A549 (cell line): Measurements from ENCODE around the gene CCDC106. TPM values are rescaled to one million over a fixed set of nuclear protein-coding genes. Genes with fewer than 3 reads are reported as not detected.

Source experiments
- ATAC-seq, 2 experiments: fragments of 200-7000 bp in 1 of 2; fragments of >200 bp in 1 of 2; cut with Nextera tagmentation in 1 of 2; cut with Tn5 transposase in 1 of 2; 3 replicates each; pipeline versions ENCODE4 v1.8.0 to v1.9.1; 2018 to 2020; ENCODE audit warnings: mild to moderate bottlenecking in 1 of 2, moderate library complexity in 1 of 2
- CTCF ChIA-PET: fragments of 300-600 bp; sonication (Branson Sonifier 250); formaldehyde crosslinking; extraction: SDS; loops from one replicate; lab custom pipeline; 2021; ENCODE audit warnings: antibody characterized with exemption, inconsistent platforms; lab: Yijun Ruan, JAX
- POLR2A ChIA-PET: fragments of 350-600 bp; formaldehyde crosslinking; extraction: SDS; loops from one replicate; lab custom pipeline; 2021; ENCODE audit warnings: antibody characterized with exemption, inconsistent platforms; lab: Yijun Ruan, JAX
- DNase-seq, 2 experiments: peaks; one replicate each; pipeline versions ENCODE4 v3.0.0 to v3.0.0-alpha.2; 2011 to 2016; ENCODE audit warnings: low read depth in 1 of 2, low spot score in 1 of 2
- FAIRE-seq: peaks from 2 replicates; lab custom pipeline; 2011; peaks lifted over from hg19 to GRCh38; lab: Jason Lieb, UNC
- H3K27ac ChIP-seq, 2 experiments: fragments of >200 bp; sonication (Bioruptor Twin); formaldehyde crosslinking; 3 replicates each; pipeline ENCODE4 v1.5.1; 2016 to 2017
- H3K4me1 ChIP-seq: fragments of >200 bp; sonication (Bioruptor Twin); formaldehyde crosslinking; 3 replicates; pipeline ENCODE4 v1.6.1; 2016
- H3K4me2 ChIP-seq: fragments of >200 bp; sonication (Bioruptor Twin); formaldehyde crosslinking; 3 replicates; pipeline ENCODE4 v1.6.1; 2016
- H3K4me3 ChIP-seq: fragments of >200 bp; sonication (Bioruptor Twin); formaldehyde crosslinking; 3 replicates; pipeline ENCODE4 v1.5.1; 2016
- H3K9me3 ChIP-seq: fragments of >200 bp; sonication (Bioruptor Twin); formaldehyde crosslinking; 3 replicates; pipeline ENCODE4 v1.6.1; 2016
- CBX8 ChIP-seq: fragments of 200-600 bp; sonication (generic); IDR thresholded peaks from 2 replicates; pipeline ENCODE4 v1.6.1; 2016
- EHMT2 ChIP-seq: fragments of 200-600 bp; sonication (generic); IDR thresholded peaks from 2 replicates; pipeline ENCODE4 v1.6.1; 2016; ENCODE audit warnings: antibody characterized with exemption, low read depth, mild to moderate bottlenecking, moderate library complexity
- FOSB ChIP-seq: fragments of 250-450 bp; sonication (Bioruptor Pico); IDR thresholded peaks from 2 replicates; pipeline ENCODE4 v1.5.0; 2020; ENCODE audit warnings: mild to moderate bottlenecking, moderate library complexity
- MAFK ChIP-seq: fragments of 450-650 bp; IDR thresholded peaks from 2 replicates; pipeline ENCODE4 v1.6.1; 2014; ENCODE audit not compliant: partially characterized antibody
- POLR2A ChIP-seq: IDR thresholded peaks from 2 replicates; pipeline ENCODE4 v1.6.1; 2012; ENCODE audit warnings: mild to moderate bottlenecking, low read length
- RAD21 ChIP-seq, 2 experiments: fragments of >200 bp in 1 of 2; sonication (Bioruptor Twin) in 1 of 2; formaldehyde crosslinking in 1 of 2; IDR thresholded peaks in 1 of 2; conservative IDR thresholded peaks in 1 of 2; 2 replicates in 1 of 2; 3 replicates in 1 of 2; pipeline ENCODE4 v1.6.1; 2012 to 2018; ENCODE audit warnings: inconsistent platforms in 1 of 2
- RCOR1 ChIP-seq: fragments of 150-350 bp; IDR thresholded peaks from 2 replicates; pipeline ENCODE4 v1.6.1; 2014; ENCODE audit warnings: antibody characterized with exemption, low read length, low read depth
- SMC3 ChIP-seq: fragments of >200 bp; sonication (Bioruptor Twin); formaldehyde crosslinking; IDR thresholded peaks from 3 replicates; pipeline ENCODE4 v1.6.1; 2018; ENCODE audit warnings: inconsistent platforms
- TP53 ChIP-seq: fragments of 250-450 bp; sonication (Bioruptor Pico); IDR thresholded peaks from 2 replicates; pipeline ENCODE4 v1.5.0; 2021; ENCODE audit warnings: mild to moderate bottlenecking, moderate library complexity
- WGBS: methylation state at CpG from one replicate; pipeline ENCODE4 v1.1.6; 2017; ENCODE audit errors: missing lambda C conversion rate; 5-methylcytosine and 5-hydroxymethylcytosine counted together
- polyA plus RNA-seq, 4 experiments: library from polyadenylated mRNA; depleted of rRNA in 3 of 4; stranded (reverse); fragments of >200 nt; fragmentation: RNase III in 1 of 4; extraction: RNeasy Plus Mini Kit Qiagen cat#74134 plus additional on column Dnase treatment in 1 of 4; gene quantifications; 2 replicates in 3 of 4; 3 replicates in 1 of 4; pipeline ENCODE4 v1.2.3, GENCODE V29; 2011 to 2017
- TF ChIP-seq, protein P1 (sequence below): fragments of 150-350 bp; IDR thresholded peaks from 2 replicates; pipeline ENCODE4 v1.6.1; 2014; ENCODE audit warnings: low read depth, mild to moderate bottlenecking, low read length
- TF ChIP-seq, protein P2 (sequence below): IDR thresholded peaks from 2 replicates; pipeline ENCODE4 v1.6.1; 2012
- TF ChIP-seq, protein P3 (sequence below): IDR thresholded peaks from 2 replicates; pipeline ENCODE4 v1.6.1; 2012
- TF ChIP-seq, protein P4 (sequence below): fragments of >200 bp; sonication (Bioruptor Twin); formaldehyde crosslinking; IDR thresholded peaks from 3 replicates; pipeline ENCODE4 v1.5.1; 2016

Gene CCDC106
- polyA plus RNA-seq, 2 of the 4 experiments (the other 2 are of a cell fraction): 5.2 to 17.6 TPM

DNA sequence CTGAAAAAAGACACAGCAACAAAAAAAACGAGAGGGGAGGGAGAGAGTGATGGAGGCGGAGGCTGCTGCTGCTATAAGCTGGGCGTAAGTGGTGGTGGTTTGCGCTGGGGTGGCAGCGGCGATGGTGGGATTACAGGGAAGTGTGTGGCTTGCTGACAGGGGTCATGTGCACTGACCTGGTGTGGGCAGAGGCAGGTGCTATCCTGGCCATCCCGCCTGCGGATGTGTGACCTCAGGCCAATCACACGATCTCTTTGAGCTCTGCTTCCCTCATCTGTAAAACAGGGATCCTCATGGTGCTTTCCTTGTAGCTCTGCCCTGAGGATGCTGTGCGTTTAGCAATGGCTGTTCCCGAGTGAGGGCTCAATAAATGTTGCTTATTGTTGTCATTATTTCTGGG lies 10.5 kb upstream of the CCDC106 start:
- Histone ChIP-seq H3K4me1 (peaks cover 21% of the 10 kb centered on the region), H3K27ac (no peak overlapping the region), H3K4me3 (no peak overlapping the region), H3K4me2 (no peak overlapping the region), H3K9me3 (no peaks in the 10 kb centered on the region)
- FAIRE-seq (no peak), ATAC-seq (no peak), DNase-seq (no peak)
- ChIA-PET CTCF (interaction anchor here (0.8 to 24.9 kb wide), 12 partner anchors 9 to 696 kb away, joined by 3 to 363 read pairs (median 3); partner anchors contain the start of genes CCDC106 and ZNF865), POLR2A (interaction anchor here (0.6 to 3.4 kb wide), 4 partner anchors 13 to 230 kb away, joined by 3 to 20 read pairs (median 7); partner anchors contain the start of genes FIZ1, U2AF2, UBE2S and ZNF784)
- WGBS: 68% methylated on average over 11 of the region's 11 CpGs
- TF ChIP-seq CBX8 (no peak), FOSB (CRISPR knock-in tag) (no peak)
- TF ChIP-seq, protein P1, sequence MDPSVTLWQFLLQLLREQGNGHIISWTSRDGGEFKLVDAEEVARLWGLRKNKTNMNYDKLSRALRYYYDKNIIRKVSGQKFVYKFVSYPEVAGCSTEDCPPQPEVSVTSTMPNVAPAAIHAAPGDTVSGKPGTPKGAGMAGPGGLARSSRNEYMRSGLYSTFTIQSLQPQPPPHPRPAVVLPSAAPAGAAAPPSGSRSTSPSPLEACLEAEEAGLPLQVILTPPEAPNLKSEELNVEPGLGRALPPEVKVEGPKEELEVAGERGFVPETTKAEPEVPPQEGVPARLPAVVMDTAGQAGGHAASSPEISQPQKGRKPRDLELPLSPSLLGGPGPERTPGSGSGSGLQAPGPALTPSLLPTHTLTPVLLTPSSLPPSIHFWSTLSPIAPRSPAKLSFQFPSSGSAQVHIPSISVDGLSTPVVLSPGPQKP: no peak

DNA sequence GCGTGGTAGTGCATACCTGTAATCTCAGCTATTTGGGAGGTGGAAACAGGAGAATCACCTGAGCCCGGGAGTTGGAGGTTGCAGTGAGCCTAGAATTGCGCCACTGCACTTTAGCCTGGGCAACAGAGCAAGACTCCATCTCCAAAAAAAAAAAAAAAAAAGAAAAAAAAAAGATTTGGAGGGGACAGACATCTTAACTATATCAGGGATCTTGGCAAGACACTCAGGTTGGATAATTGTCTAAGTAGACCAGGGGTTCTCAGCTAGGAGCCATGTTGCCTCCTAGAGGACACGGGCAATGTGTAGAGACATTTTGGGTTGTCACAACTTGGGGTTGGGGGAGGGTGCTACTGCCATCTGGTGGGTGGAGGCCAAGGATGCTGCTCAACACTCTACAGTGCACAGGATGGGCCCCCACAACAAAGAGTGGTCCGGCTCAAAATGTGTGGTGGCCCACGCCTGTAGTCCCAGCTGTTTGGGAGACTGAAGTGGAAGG lies 9.1 kb upstream of the CCDC106 start:
- H3K4me2 ChIP-seq: no peak overlapping the region
- FAIRE-seq (no peak), DNase-seq (peak; percentile 67 to 87)

DNA sequence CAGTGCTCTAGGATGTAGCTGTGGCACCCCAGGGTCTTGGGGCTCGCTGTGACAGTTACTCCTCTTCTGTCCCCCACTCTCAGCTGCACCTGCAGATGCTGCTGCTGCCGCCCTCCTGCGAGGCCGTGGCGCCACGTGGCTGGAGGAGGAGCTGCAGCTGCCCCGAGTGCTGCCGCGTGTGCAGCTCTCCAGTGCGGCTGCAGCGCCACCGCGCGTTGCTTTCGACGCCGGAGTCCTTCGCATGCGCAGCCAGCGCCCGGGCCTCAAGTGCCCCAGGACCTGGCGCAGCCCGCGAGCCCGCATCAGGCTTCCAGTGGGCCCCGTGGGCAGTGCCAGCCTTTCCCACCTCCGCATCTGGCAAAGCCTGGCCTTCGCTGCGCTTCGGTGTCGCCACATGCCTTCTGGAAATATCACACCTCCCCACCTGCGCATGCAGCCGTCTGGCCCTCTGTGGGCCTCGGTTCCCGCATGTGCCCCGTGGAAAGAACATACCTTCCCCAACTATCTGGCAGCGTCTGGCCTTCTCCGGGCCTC lies 7.9 kb upstream of the CCDC106 start:
- DNase-seq: peak in 1 of 2 experiments; percentile 49
- Histone ChIP-seq H3K4me2 (peak overlapping the region; percentile 100), H3K4me1 (peaks cover 36% of the 10 kb centered on the region), H3K9me3 (no peaks in the 10 kb centered on the region), H3K4me3 (peak overlapping the region; percentile 63), H3K27ac (peak overlapping the region; percentile 92 to 97)
- TF ChIP-seq, protein P2, sequence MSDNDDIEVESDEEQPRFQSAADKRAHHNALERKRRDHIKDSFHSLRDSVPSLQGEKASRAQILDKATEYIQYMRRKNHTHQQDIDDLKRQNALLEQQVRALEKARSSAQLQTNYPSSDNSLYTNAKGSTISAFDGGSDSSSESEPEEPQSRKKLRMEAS: peak; percentile 52
- TF ChIP-seq POLR2A (0 out of 2 replicates have a peak, but pooled peaks have one; percentile 9), EHMT2 (no peak)
- TF ChIP-seq, protein P3, sequence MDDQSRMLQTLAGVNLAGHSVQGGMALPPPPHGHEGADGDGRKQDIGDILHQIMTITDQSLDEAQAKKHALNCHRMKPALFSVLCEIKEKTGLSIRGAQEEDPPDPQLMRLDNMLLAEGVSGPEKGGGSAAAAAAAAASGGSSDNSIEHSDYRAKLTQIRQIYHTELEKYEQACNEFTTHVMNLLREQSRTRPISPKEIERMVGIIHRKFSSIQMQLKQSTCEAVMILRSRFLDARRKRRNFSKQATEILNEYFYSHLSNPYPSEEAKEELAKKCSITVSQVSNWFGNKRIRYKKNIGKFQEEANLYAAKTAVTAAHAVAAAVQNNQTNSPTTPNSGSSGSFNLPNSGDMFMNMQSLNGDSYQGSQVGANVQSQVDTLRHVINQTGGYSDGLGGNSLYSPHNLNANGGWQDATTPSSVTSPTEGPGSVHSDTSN: peak; percentile 29; the same call in 1 of the 2 replicates
- POLR2A ChIA-PET: no interaction called here
- ATAC-seq: no peak
- CTCF ChIA-PET: interaction anchor here (1.0 to 2.2 kb wide), 7 partner anchors 9 to 31 kb away, joined by 3 to 8 read pairs (median 3); no protein-coding TSS in a partner anchor
- FAIRE-seq: no peak
- 80% methylated on average over 35 of the region's 38 CpGs for WGBS

More for the DNA sequence above, 9.1 kb upstream of the CCDC106 start:
- peaks cover 28% of the 10 kb centered on the region for H3K4me1 ChIP-seq
- 82% methylated on average over 6 of the region's 6 CpGs for WGBS
- TF ChIP-seq MAFK (no peak), SMC3 (0 out of 3 replicates have a peak, but pooled peaks have one; percentile 9), TP53 (CRISPR knock-in tag) (no peak), RCOR1 (no peak), RAD21 (conservative IDR thresholded peaks at IDR 0.05 in 1 of 2, IDR thresholded peaks at IDR 0.05 in 1 of 2) (peak in 1 of 2 experiments; percentile 15; a peak in 1 of 5 replicates)
- TF ChIP-seq, protein P2: peak; percentile 43; the same call in 1 of the 2 replicates
- TF ChIP-seq, protein P4, sequence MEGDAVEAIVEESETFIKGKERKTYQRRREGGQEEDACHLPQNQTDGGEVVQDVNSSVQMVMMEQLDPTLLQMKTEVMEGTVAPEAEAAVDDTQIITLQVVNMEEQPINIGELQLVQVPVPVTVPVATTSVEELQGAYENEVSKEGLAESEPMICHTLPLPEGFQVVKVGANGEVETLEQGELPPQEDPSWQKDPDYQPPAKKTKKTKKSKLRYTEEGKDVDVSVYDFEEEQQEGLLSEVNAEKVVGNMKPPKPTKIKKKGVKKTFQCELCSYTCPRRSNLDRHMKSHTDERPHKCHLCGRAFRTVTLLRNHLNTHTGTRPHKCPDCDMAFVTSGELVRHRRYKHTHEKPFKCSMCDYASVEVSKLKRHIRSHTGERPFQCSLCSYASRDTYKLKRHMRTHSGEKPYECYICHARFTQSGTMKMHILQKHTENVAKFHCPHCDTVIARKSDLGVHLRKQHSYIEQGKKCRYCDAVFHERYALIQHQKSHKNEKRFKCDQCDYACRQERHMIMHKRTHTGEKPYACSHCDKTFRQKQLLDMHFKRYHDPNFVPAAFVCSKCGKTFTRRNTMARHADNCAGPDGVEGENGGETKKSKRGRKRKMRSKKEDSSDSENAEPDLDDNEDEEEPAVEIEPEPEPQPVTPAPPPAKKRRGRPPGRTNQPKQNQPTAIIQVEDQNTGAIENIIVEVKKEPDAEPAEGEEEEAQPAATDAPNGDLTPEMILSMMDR: peak; percentile 54
- TF ChIP-seq, all 56 proteins: peak for 4
- H3K27ac ChIP-seq: no peak overlapping the region
- POLR2A ChIA-PET: interaction anchor here (0.6 to 3.4 kb wide), 5 partner anchors 14 to 428 kb away, joined by 3 to 20 read pairs (median 5); partner anchors contain the start of genes FIZ1, U2AF2 and ZNF784
- CTCF ChIA-PET: interaction anchor here (0.6 to 24.9 kb wide), 13 partner anchors 7 to 975 kb away, joined by 3 to 363 read pairs (median 4); partner anchors contain the start of genes CCDC106 and ZNF784
- no peaks in the 10 kb centered on the region for H3K9me3 ChIP-seq
- H3K4me3 ChIP-seq: no peak overlapping the region
- peak in 1 of 2 experiments; percentile 15; a peak in 3 of 6 replicates for ATAC-seq
